Brain microvascular endothelial cell (primary cell): ENCODE measurements around the gene LGALS9B.
"Not testable (repeated sequence)": the region's sequence is repeated elsewhere in the genome, so short reads cannot be mapped to it uniquely, and the experiment has no call there.

Source experiments
- DNase-seq: peaks from one replicate; pipeline ENCODE4 v3.0.0-alpha.2; 2020
- H3K27ac ChIP-seq: fragments of 250-450 bp; sonication (Bioruptor Pico); 2 replicates; pipeline ENCODE4 v1.5.1; 2020; ENCODE audit warnings: mild to moderate bottlenecking, moderate library complexity
- H3K27me3 ChIP-seq: fragments of 250-450 bp; sonication (Bioruptor Pico); replicated peaks from 2 replicates; pipeline ENCODE4 v1.5.1; 2020; ENCODE audit warnings: mild to moderate bottlenecking
- H3K36me3 ChIP-seq: fragments of 250-450 bp; sonication (Bioruptor Pico); replicated peaks from 2 replicates; pipeline ENCODE4 v1.5.1; 2020; ENCODE audit warnings: mild to moderate bottlenecking
- H3K4me3 ChIP-seq: 2 replicates; pipeline ENCODE4 v1.5.1; 2011; ENCODE audit warnings: low read depth, mild to moderate bottlenecking, control low read depth, low read length, moderate library complexity
- in situ Hi-C: cut with HindIII; loops from 2 replicates; pipeline ENCODE4 v1.10.0; 2017; ENCODE audit warnings: low sequenced_read_pairs, low pct_ligation_motif_present

Gene LGALS9B

GRCh38 chr17:20416381-20416911, 50.9 kb downstream of the LGALS9B start:
- H3K4me3 ChIP-seq, in situ Hi-C loops, H3K27ac ChIP-seq, H3K27me3 ChIP-seq, DNase-seq, H3K36me3 ChIP-seq: not testable (repeated sequence)

- in situ Hi-C loops, H3K4me3 ChIP-seq: not testable (repeated sequence)
Measured at GRCh38 chr17:20415479-20415878, 51.9 kb downstream of the LGALS9B start.

GRCh38 chr17:20401306-20402022, 65.9 kb downstream of the LGALS9B start:
- in situ Hi-C loops, H3K27me3 ChIP-seq, H3K36me3 ChIP-seq, H3K27ac ChIP-seq, DNase-seq, H3K4me3 ChIP-seq: not testable (repeated sequence)

More at GRCh38 chr17:20415479-20415878, 51.9 kb downstream of the LGALS9B start:
- not testable (repeated sequence) for DNase-seq, H3K27me3 ChIP-seq, H3K27ac ChIP-seq, H3K36me3 ChIP-seq

GRCh38 chr17:20400559-20401305, 66.6 kb downstream of the LGALS9B start:
- H3K27me3 ChIP-seq, DNase-seq, H3K27ac ChIP-seq, H3K4me3 ChIP-seq, H3K36me3 ChIP-seq, in situ Hi-C loops: not testable (repeated sequence)
